Activated CD4-positive, alpha-beta T cell treated with anti-CD3 and anti-CD28 coated beads for 48 hours (primary cell): ENCODE data around the gene CRYGB.
"Not testable (repeated sequence)": the region's sequence is repeated elsewhere in the genome, so short reads cannot be mapped to it uniquely, and the experiment has no call there.

Experiments used
- DNase-seq: peaks from one replicate; pipeline ENCODE4 v3.0.0-alpha.2; 2020

The CRYGB gene

GRCh38 chr2:208148803-208149202 lies 2.8 kb upstream of the CRYGB start:
- DNase-seq, result no peak

- DNase-seq, result no peak
These were observed 1.8 kb upstream of the CRYGB start for GRCh38 chr2:208147759-208148158.

DNA sequence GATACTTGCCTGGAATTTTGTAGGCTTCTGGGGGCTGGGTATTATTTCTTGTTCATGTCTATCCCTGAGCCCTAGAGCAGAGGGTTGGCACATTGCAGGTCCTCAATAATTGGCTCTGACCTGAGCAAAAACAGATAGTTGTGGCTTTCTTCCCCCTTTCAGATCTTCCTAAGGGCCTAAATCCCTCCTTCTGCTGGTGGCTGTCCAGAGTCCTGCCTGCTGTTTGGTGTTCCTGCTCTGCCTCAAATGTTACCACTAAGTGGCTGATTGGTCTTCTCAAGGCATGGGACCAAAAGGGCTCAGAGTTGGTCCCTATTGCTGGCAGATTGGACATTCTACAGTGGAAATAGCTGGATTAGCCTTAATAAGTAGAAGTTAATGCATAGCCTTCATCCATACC lies 1.1 kb upstream of the CRYGB start:
- no peak for DNase-seq

DNA sequence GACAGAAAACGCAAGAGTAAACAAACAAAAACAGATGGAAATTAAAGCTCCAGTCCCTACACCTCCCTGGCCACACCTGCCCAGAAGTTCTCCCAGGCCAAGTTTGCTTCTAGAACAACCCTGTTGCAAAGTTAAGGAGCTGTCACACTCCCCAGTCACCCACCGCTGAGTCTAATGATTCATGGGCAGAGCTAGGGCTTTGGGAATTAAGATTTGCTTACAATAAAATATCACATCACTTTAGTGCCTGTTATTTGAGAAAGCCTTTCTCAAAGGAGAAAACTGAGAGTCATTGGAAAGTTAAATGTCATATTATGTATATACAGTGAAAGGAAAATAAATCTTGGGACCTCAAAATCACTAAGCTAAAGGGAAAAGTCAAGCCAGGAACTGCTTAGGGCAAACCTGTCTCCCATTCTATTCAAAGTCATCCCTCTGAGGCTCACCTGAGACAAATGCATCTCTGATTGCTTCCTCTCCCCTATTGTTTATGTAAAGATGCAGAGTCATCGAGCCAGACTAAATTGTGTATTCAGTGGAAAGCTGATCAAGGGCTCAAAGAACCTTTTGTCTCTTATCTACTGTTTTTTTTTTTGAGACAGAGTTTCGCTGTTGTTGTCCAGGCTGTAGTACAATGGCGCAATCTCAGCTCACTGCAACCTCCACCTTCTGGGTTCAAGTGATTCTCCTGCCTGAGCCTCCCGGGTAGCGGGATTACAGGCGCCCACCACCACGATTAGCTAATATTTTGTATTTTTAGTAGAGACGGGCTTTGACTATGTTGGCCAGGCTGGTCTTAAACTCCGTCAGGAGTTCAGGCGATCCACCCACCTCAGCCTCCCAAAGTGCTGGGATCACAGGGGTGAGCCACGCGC lies 2.8 kb downstream of the CRYGB start:
- no peak for DNase-seq

DNA sequence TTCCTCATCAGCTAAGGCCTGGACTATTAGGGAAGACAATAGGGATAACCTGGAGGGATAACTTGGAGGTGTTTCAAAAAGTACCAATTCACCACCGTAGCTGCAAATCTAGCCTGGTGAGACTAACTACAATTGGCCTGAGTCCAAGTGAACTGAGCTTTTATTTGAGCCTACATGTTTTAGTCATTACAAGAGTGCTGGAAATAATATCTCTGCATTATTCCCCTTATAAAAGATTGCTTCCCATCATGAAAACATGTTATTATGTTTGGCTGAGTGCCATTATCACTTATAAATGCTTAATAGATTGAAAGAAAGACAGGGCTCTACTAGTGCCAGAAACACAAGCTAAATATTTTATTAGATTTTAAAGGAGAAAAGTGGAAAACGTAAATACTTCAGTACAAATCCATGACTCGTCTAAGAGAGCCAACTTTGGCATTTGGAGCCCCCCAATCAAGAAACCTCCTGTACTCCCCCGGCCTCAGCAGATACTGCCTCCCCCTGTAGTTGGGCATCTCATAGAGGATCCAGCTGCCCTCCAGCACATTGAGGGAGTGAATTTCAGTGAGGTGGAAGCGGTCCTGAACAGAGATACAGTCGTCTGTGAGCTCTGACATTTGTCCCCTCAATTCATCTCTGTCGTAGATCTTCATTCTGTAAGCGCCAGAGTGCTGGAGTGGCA lies 3.6 kb downstream of the CRYGB start:
- DNase-seq, result no peak

DNA sequence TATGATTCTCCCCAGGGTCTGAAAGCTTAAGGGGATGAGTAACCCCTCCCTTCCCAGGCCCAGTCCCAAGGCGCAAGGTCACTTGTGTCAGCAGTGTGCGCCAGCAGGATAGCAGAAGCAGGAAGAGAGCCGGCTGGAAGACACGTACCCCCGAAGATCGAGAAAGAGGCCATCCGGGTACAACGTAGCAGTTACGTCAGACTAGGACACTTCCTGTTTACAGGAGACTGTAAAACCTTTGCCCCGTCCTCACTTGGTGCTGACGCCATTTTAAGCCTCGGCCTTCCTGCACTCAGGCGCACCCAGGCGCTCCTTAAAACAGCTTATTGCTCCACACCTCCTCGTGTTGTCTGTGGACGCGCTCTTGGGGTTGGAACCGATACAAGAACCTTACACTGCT lies 6.5 kb downstream of the CRYGB start:
- DNase-seq, result no peak

DNA sequence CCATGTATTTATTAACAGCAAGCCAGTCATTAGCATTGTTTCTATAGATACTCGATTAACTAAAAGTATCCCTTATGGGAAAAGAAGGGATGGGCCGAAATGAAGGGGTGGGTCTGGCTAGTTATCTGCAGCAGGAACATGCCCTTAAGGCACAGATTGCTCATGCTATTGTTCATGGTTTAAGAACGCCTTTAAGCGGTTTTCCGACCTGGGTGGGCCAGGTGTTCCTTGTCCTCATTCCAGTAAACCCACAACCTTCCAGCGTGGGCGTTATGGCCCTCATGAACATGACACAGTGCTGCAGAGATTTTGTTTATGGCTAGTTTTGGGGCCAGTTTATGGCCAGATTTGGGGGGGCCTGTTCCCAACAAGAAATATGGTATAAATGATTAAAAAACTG lies 7.6 kb downstream of the CRYGB start:
- not testable (repeated sequence) for DNase-seq

DNA sequence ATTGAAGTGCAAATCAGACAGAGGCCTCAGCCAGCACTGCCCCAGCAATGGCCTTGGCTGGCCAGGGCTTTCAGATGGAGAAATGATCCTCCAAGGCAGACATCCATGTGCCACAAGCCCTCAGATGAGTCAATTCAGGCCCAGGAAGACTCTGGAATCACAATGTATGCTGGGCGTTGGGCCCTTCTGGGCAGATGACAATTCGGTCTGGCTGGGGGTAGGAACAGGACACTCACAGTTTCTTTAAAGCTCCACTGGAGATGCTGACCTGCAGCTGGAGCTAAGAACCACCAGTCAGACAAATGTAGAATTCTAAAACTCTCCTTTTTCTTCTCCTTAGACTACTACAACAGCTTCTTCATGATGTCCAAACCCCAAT lies 9.3 kb downstream of the CRYGB start:
- no peak for DNase-seq

- DNase-seq, result no peak
These were observed 9.9 kb downstream of the CRYGB start for GRCh38 chr2:208135794-208136715.

GRCh38 chr2:208134928-208135586 lies 10.9 kb downstream of the CRYGB start:
- DNase-seq, result no peak

DNA sequence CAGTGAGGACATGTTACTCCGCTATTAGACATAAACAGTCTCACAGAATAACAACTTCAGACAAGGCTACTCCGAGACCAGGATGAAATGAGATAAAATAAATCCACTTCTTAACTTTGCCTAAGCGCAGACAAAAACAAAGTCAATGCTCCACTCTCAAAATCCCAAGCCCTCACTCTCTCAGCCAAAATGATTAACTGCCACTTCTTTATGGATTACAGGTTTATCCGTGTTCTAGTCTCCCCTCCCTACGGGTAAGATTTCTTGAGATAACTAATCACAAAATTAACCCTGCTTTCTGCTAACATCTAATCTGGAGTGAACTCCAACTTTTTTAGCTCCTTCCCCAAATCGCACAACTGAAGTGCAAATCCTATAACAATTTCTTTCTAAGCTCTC lies 15.2 kb downstream of the CRYGB start:
- no peak for DNase-seq

- DNase-seq, result no peak
These were observed 15.9 kb downstream of the CRYGB start, which contains the start of gene CRYGC for GRCh38 chr2:208129744-208130711. TSS of gene CRYGC (minus strand) at chr2:208129828. CDS start at chr2:208129792, 36 bp downstream.

GRCh38 chr2:208128136-208128535 lies 17.8 kb downstream of the CRYGB start:
- DNase-seq, result no peak

DNA sequence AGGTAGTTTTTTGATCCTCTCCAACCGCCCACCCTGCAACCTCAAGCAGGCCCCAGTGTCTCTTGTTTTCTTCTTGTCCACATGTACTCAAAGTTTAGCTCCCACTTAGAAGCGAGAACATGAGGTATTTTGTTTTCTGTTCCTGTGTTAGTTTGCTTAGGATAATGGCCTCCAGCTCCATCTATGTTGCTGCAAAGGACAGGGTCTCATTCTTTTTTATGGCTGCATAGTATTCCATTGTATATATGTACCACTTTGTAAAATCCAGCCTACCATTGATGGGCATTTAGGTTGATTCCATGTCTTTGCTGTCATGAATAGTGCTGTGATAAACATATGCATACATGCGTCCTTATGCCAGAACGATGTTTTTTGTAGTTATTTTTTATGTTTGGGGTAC lies 18.9 kb downstream of the CRYGB start:
- DNase-seq, result no peak

DNA sequence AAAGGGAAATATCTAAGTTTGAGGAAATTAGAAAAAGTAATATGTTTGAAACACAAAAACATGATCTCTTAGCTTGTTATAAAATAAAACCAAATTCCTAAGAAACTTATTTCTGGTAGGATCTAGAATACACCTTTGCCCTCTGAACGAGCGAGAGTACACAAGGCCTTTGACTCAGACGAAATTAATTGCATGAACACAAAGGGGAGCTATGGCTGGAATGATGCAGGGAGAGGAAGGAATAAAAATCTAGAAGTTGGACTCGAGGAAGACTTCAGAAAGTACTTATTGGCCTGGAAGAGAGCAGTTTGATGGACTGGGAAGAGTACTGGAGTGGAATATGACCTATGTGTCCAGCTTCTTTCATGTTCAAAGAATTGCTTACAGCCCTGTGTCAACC lies 20.7 kb downstream of the CRYGB start:
- no peak for DNase-seq

GRCh38 chr2:208124013-208124715 lies 21.8 kb downstream of the CRYGB start, which contains the start of gene CRYGD:
TSS of gene CRYGD (minus strand) at chr2:208124524. CDS start at chr2:208124473, 51 bp downstream.
- DNase-seq, result not testable (repeated sequence)

DNA sequence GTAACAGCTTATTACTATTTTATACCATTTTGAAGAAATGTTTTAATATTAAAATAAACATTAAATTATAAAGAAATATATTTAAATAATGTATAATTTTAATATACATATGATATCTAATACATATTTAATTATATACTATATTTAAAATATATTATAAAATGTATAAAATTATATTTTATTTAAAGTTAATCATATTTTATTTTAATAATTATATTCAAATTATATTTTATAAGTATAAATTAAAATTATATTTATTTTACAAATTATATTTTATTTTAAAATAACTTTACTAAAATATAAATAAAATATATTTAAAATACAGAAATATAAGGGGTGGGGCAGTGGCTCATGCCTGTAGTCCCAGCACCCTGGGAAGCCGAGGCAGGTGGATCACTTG lies 23.7 kb downstream of the CRYGB start:
- DNase-seq, result no peak

- no peak for DNase-seq
These were observed 27.0 kb downstream of the CRYGB start for GRCh38 chr2:208118918-208119317.

GRCh38 chr2:208117390-208117789 lies 28.6 kb downstream of the CRYGB start:
- not testable (repeated sequence) for DNase-seq

DNA sequence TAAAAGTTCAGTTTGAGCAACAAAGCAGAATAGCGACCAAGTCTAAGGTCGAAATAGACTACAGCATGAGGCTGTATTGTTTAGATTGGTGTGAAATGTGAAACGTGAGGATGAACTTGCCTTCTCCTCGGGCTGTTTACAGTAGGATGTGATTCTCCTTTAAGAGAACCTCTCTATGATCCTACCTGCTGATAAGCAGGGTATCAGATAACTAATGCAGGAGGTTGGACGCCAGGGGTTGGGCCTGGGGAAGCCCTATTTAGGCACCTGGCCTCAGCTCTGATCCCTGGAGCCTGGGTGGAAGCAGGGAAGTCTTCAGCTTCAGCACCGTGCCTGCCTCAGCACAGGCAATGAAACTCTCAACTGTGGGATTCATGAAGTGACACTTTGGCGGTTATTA lies 33.0 kb downstream of the CRYGB start:
- no peak for DNase-seq
